SK-N-MC (cell line): ENCODE results near the gene FAM181A.

Experiments used
- EZH2 ChIP-seq: fragments of 200-600 bp; sonication (generic); IDR thresholded peaks from one replicate; pipeline ENCODE4 v1.6.1; 2017; ENCODE audit warnings: antibody characterized with exemption
- FOXP2 ChIP-seq: optimal IDR thresholded peaks from 2 replicates; pipeline ENCODE3; 2011; ENCODE audit warnings: mild to moderate bottlenecking, moderate library complexity; ENCODE audit not compliant: insufficient read depth; ENCODE audit errors: extremely low read length, control extremely low read depth
- POLR2AphosphoS5 ChIP-seq: IDR thresholded peaks from 2 replicates; pipeline ENCODE4 v1.6.1; 2012; ENCODE audit warnings: mild to moderate bottlenecking, low read depth, low read length, borderline replicate concordance

DNA sequence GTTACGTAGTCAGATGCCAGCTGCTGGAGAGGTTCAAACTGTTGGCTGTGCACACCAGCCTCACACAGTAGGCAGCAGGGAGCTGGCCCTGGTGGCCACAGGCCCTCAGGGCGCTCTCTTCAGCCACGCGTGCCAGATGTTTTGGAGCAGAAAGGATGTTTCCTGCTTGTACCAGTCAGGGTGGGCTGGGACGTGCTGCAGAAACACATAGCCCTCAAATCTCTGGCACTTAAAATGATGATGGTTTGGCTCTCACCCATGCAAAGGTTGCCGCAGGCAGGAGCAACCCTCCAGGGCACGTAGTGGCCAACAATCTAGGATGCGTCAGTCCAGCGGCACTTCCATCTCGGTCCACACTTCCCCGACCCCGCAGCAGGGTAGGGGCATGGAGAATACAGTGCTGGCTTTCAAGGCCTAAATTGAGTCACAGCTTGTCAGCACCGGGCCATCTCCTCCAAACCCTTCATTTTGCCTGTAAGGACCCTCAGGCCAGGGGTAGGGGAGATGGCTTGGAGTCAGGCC is 1.7 kb upstream of the FAM181A start:
- TF ChIP-seq EZH2 (no peak), POLR2AphosphoS5 (no peak), FOXP2 (no peak)
